ENCODE measurements around the gene GPR39. TPM values are rescaled to one million over a fixed set of nuclear protein-coding genes. Genes with fewer than 3 reads are reported as not detected.

GPR39 gene
- total RNA-seq, 1 experiment from 2014 or later, result 34.8 TPM

GRCh38 chr2:132462236-132462635 is 45.6 kb downstream of the GPR39 start:
- Histone ChIP-seq H3K9me3 (ENCODE audit: low read length) (peaks cover 20% of the 10 kb centered on the region), H4K20me1 (ENCODE audit: low read length) (no peaks in the 10 kb centered on the region), H3F3A (ENCODE audit: low read length, unreplicated experiment) (no peaks in the 10 kb centered on the region), H3K9ac (ENCODE audit: low read length) (no peak overlapping the region), H3K9me2 (replicated peaks; ENCODE audit: low read length) (no peaks in the 10 kb centered on the region), H3K27ac (ENCODE audit: low read length) (no peak overlapping the region), H3K36me3 (ENCODE audit: low read depth, low read length) (peaks cover 63% of the 10 kb centered on the region), H3K4me2 (ENCODE audit: low read length) (no peak overlapping the region), H3K27me3 (ENCODE audit: low read length) (no peaks in the 10 kb centered on the region), H2AFZ (ENCODE audit: low read length) (no peak overlapping the region), H3K4me3 (ENCODE audit: low read length) (no peak overlapping the region), H3K4me1 (ENCODE audit: insufficient read depth, low read length) (no peaks in the 10 kb centered on the region), H3K79me2 (ENCODE audit: low read length) (peaks cover 46% of the 10 kb centered on the region)
- CTCF ChIA-PET, result no interaction called here
- intact Hi-C loops (cut with micrococcal nuclease), result no loop called here
- DNase-seq (no peak), ATAC-seq (no peak)
- POLR2A ChIA-PET (ENCODE audit: unreplicated experiment), result no interaction called here
- no TSS peak for BruUV-seq (replicated peaks)
- TF ChIP-seq EZH2 (IDR thresholded peaks at IDR 0.05; ENCODE audit: low read length, unreplicated experiment) (no peak), CTCF (conservative IDR thresholded peaks at IDR 0.05; ENCODE audit: low read depth, low read length) (no peak), EZH2phosphoT487 (IDR thresholded peaks at IDR 0.05; ENCODE audit: borderline replicate concordance, low read length) (no peak)

- no peak for ATAC-seq
- Histone ChIP-seq H3K4me3 (ENCODE audit: low read length) (no peak overlapping the region), H4K20me1 (ENCODE audit: low read length) (no peaks in the 10 kb centered on the region), H2AFZ (ENCODE audit: low read length) (no peak overlapping the region), H3K4me2 (ENCODE audit: low read length) (no peak overlapping the region), H3K27me3 (ENCODE audit: low read length) (no peaks in the 10 kb centered on the region), H3K9ac (ENCODE audit: low read length) (no peak overlapping the region), H3K79me2 (ENCODE audit: low read length) (peaks cover 48% of the 10 kb centered on the region), H3K9me3 (ENCODE audit: low read length) (peaks cover 29% of the 10 kb centered on the region), H3F3A (ENCODE audit: low read length, unreplicated experiment) (no peaks in the 10 kb centered on the region), H3K27ac (ENCODE audit: low read length) (no peak overlapping the region), H3K36me3 (ENCODE audit: low read depth, low read length) (peaks cover 77% of the 10 kb centered on the region), H3K4me1 (ENCODE audit: insufficient read depth, low read length) (no peaks in the 10 kb centered on the region), H3K9me2 (replicated peaks; ENCODE audit: low read length) (no peaks in the 10 kb centered on the region)
- TF ChIP-seq CTCF (conservative IDR thresholded peaks at IDR 0.05; ENCODE audit: low read depth, low read length) (no peak), EZH2phosphoT487 (IDR thresholded peaks at IDR 0.05; ENCODE audit: borderline replicate concordance, low read length) (no peak), EZH2 (IDR thresholded peaks at IDR 0.05; ENCODE audit: low read length, unreplicated experiment) (no peak)
- ChIA-PET POLR2A (ENCODE audit: unreplicated experiment) (no interaction called here), CTCF (no interaction called here)
- intact Hi-C loops (cut with micrococcal nuclease), result no loop called here
- BruUV-seq (replicated peaks), result no TSS peak
- no peak for DNase-seq
Observed at GRCh38 chr2:132463719-132464118, 47.1 kb downstream of the GPR39 start.

GRCh38 chr2:132465917-132466316 is 49.3 kb downstream of the GPR39 start:
- ATAC-seq (no peak), DNase-seq (no peak)
- Histone ChIP-seq H3K4me3 (ENCODE audit: low read length) (no peak overlapping the region), H3K9me3 (ENCODE audit: low read length) (peaks cover 29% of the 10 kb centered on the region), H3K9me2 (replicated peaks; ENCODE audit: low read length) (no peaks in the 10 kb centered on the region), H3K9ac (ENCODE audit: low read length) (no peak overlapping the region), H3F3A (ENCODE audit: low read length, unreplicated experiment) (no peaks in the 10 kb centered on the region), H3K27me3 (ENCODE audit: low read length) (no peaks in the 10 kb centered on the region), H3K79me2 (ENCODE audit: low read length) (peaks cover 50% of the 10 kb centered on the region), H2AFZ (ENCODE audit: low read length) (no peak overlapping the region), H4K20me1 (ENCODE audit: low read length) (no peaks in the 10 kb centered on the region), H3K4me2 (ENCODE audit: low read length) (no peak overlapping the region), H3K27ac (ENCODE audit: low read length) (no peak overlapping the region), H3K36me3 (ENCODE audit: low read depth, low read length) (peaks cover 65% of the 10 kb centered on the region), H3K4me1 (ENCODE audit: insufficient read depth, low read length) (no peaks in the 10 kb centered on the region)
- BruUV-seq (replicated peaks), result no TSS peak
- ChIA-PET POLR2A (ENCODE audit: unreplicated experiment) (no interaction called here), CTCF (no interaction called here)
- TF ChIP-seq EZH2phosphoT487 (IDR thresholded peaks at IDR 0.05; ENCODE audit: borderline replicate concordance, low read length), result no peak
- no peak for TF ChIP-seq CTCF (conservative IDR thresholded peaks at IDR 0.05; ENCODE audit: low read depth, low read length)
- no peak for TF ChIP-seq EZH2 (IDR thresholded peaks at IDR 0.05; ENCODE audit: low read length, unreplicated experiment)
- intact Hi-C loops (cut with micrococcal nuclease), result no loop called here

All from PC-3 (cell line).